ENCODE measurements around the gene RAD51B. TPM values are rescaled to one million over a fixed set of nuclear protein-coding genes. Genes with fewer than 3 reads are reported as not detected.

Gene RAD51B
- total RNA-seq, 6 donors from 2014 or later: 10.6 to 63.9 (median 18.4) TPM

DNA sequence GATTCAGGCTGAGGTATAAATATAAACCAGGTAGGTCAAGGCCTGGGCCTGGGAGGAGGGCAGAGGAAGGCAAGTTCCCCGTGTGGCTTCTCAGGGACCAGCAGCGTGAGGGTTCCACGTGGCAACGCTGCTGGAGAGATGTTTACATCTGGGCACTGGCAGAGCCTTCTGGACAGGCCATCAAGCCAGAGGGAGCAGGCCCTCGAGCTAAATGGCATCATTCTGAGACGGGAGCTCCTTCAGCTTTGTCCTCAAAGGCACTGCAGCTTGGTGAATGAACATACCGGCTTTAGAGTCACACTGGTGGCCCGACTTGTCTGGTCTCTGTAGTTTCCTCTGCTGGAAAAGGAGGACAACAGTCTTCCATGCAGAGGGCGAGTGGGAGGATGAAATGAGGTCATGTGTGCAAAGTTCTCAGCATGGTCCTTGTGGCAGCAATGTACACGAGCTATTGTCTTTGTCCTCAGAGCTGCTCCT is 742.0 kb downstream of the RAD51B start:
- ATAC-seq (ENCODE audit: low FRiP score in 2 of 2) (no peak), DNase-seq (peak in 1 of 2 donors; percentile 15)
- WGBS, 2 donors: 69 to 79% methylated on average over 7 to 10 of the region's 10 CpGs
- Histone ChIP-seq H3K4me3 (no peak overlapping the region), H3K27ac (peak overlapping the region in 2 of 4 donors; percentile 70 to 83), H3K27me3 (no peaks in the 10 kb centered on the region), H3K36me3 (no peaks in the 10 kb centered on the region), H3K9me3 (no peaks in the 10 kb centered on the region), H3K4me1 (peaks cover 28 to 47% (median 40%) of the 10 kb centered on the region in 4 donors)
- TF ChIP-seq, protein P1, sequence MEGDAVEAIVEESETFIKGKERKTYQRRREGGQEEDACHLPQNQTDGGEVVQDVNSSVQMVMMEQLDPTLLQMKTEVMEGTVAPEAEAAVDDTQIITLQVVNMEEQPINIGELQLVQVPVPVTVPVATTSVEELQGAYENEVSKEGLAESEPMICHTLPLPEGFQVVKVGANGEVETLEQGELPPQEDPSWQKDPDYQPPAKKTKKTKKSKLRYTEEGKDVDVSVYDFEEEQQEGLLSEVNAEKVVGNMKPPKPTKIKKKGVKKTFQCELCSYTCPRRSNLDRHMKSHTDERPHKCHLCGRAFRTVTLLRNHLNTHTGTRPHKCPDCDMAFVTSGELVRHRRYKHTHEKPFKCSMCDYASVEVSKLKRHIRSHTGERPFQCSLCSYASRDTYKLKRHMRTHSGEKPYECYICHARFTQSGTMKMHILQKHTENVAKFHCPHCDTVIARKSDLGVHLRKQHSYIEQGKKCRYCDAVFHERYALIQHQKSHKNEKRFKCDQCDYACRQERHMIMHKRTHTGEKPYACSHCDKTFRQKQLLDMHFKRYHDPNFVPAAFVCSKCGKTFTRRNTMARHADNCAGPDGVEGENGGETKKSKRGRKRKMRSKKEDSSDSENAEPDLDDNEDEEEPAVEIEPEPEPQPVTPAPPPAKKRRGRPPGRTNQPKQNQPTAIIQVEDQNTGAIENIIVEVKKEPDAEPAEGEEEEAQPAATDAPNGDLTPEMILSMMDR (IDR thresholded peaks at IDR 0.05): no peak
- TF ChIP-seq POLR2A (IDR thresholded peaks at IDR 0.05): no peak
- no peak for TF ChIP-seq EP300 (IDR thresholded peaks at IDR 0.05)
- no peak for TF ChIP-seq POLR2AphosphoS5 (IDR thresholded peaks at IDR 0.05)

DNA sequence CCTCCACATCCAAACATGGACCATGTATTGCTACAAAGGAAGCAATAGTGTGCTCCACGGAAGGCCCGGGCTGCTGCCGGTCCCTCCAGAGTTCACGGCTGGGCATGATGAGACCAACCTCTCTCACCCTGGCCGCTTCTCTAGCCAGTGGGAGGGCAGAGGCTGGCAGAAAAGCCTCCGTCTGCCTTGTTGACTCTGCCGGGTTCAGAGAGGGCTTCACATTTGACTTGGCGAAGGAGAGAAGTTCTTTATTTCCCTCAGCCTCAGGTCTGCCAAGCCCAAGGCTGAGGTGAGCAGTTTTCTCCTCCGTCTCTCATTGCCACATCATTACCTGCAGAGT is 743.3 kb downstream of the RAD51B start:
- Histone ChIP-seq H3K9me3 (no peaks in the 10 kb centered on the region), H3K27ac (peak overlapping the region; percentile 12 to 86 (median 76)), H3K4me1 (peaks cover 28 to 48% (median 42%) of the 10 kb centered on the region in 4 donors), H3K36me3 (no peaks in the 10 kb centered on the region), H3K4me3 (no peak overlapping the region), H3K27me3 (no peaks in the 10 kb centered on the region)
- TF ChIP-seq POLR2AphosphoS5 (IDR thresholded peaks at IDR 0.05): no peak
- no peak for TF ChIP-seq POLR2A (IDR thresholded peaks at IDR 0.05)
- TF ChIP-seq EP300 (IDR thresholded peaks at IDR 0.05): no peak
- TF ChIP-seq, protein P1 (IDR thresholded peaks at IDR 0.05): no peak
- WGBS, 2 donors: 80 to 91% methylated on average over 9 of the region's 9 CpGs
- ATAC-seq (ENCODE audit: low FRiP score in 2 of 2): no peak
- no peak for DNase-seq

DNA sequence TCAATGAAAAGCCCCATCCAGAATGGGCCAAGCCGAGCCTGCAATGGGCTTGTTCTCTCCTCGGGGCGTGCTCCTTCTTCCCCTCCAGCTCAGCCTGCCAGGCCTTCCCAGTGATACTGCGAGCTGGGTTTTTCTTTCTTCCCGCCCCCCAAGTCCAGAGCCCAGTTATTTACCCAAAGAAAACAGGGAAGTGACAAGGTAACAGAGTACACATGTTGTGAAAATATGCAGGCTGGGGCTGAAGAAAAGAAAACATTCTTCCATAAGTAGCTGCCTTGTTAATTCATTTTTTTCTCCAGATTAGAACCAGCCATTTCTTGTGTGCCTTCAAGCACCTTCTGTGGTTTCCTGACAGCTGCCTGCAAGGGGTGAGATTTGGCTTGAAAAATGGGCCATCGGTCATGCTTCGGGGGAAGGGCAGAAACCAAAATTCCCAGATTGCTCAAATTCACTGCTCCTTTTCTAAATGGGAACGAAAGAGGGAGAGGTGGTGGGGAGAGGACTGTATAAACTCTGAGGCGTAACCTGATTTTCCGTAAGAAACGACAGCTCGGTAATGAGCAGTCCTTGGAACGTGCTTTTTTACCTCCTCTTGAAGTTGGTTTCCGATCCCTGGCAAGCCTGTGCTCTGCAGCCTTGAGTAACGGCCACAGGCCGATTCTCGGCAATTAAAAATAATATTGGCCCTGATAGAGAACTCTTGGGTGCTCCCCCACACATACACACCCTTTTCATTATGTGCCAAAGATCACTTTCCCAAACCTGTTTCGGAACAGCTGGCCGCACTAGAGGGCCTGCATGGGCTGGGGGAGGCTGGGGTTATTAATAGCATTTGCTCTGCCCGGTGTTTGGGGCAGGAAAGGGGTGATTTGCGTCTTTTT is 743.9 kb downstream of the RAD51B start:
- Histone ChIP-seq H3K9me3 (no peaks in the 10 kb centered on the region), H3K4me1 (peaks cover 28 to 54% (median 46%) of the 10 kb centered on the region in 4 donors), H3K27ac (peak overlapping the region; percentile 12 to 86 (median 76)), H3K36me3 (no peaks in the 10 kb centered on the region), H3K27me3 (no peaks in the 10 kb centered on the region), H3K4me3 (no peak overlapping the region)
- WGBS, 2 donors: 50 to 52% methylated on average over 21 of the region's 21 CpGs
- peak in 1 of 2 donors; percentile 21 for TF ChIP-seq POLR2AphosphoS5 (IDR thresholded peaks at IDR 0.05)
- peak in 1 of 4 donors; percentile 18 for TF ChIP-seq EP300 (IDR thresholded peaks at IDR 0.05)
- TF ChIP-seq, protein P1 (IDR thresholded peaks at IDR 0.05): no peak
- TF ChIP-seq POLR2A (IDR thresholded peaks at IDR 0.05): peak in 1 of 4 donors; percentile 2
- DNase-seq (peak in 1 of 2 donors; percentile 61), ATAC-seq (ENCODE audit: low FRiP score in 2 of 2) (peak; percentile 16 to 45)

DNA sequence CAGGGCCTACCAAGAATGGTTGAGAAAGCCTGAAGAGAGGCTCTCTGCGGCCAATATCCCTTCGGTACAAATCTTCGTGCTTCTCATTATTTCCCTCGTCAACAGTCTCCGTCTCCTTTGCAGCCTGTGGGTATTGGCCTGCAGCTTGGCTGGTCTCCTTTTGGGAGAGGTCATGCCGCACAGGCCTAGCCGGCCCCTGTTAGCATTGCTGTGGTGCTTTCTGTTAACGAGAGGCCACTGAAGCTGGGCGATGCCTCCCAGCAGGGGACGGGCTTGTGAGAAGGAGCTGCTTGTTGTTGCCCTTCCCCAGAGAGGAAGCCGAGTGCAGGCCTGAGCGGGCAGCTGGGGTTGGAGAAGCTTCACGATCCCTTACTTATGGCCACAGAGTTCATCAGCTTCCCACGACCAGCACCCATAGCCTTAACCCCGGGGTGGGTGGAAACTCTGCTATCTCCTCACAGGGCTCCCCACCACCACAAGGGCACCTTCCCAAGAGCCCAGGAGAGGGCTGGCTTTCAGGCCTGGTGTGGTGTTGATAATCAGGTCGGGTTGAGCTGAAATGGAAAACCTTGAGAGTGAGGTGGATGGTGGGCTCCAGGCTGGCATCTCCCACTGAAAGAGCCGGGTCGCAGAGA is 744.7 kb downstream of the RAD51B start:
- WGBS, 2 donors: 82 to 84% methylated on average over 14 of the region's 18 CpGs
- DNase-seq: peak in 1 of 2 donors; percentile 21
- TF ChIP-seq POLR2A (IDR thresholded peaks at IDR 0.05) (no peak), POLR2AphosphoS5 (IDR thresholded peaks at IDR 0.05) (no peak), EP300 (IDR thresholded peaks at IDR 0.05) (no peak)
- TF ChIP-seq, protein P1 (IDR thresholded peaks at IDR 0.05): no peak

More for the DNA sequence above, 744.7 kb downstream of the RAD51B start:
- Histone ChIP-seq H3K4me1 (peaks cover 36 to 62% (median 53%) of the 10 kb centered on the region in 4 donors), H3K36me3 (no peaks in the 10 kb centered on the region), H3K27ac (peak overlapping the region; percentile 12 to 86 (median 76)), H3K27me3 (no peaks in the 10 kb centered on the region), H3K9me3 (no peaks in the 10 kb centered on the region), H3K4me3 (no peak overlapping the region)
- no peak for ATAC-seq (ENCODE audit: low FRiP score in 2 of 2)

Data from upper lobe of left lung (tissue), 6 donors.